Memory B cell (primary cell): ENCODE data around the gene UBAC2.

Experiments used
- ATAC-seq: fragments of 150-1000 bp; cut with Tn5 transposase; 2 replicates; pipeline ENCODE4 v1.10.0; 2021; ENCODE audit warnings: low read depth, mild to moderate bottlenecking, moderate library complexity
- DNase-seq, 2 donors: peaks; one replicate each; pipeline ENCODE4 v3.0.0; 2022; ENCODE audit warnings: low spot score in 2 of 2
- H3K27ac Mint-ChIP-seq: one replicate; pipeline ENCODE4 v1.8.0; 2022; ENCODE audit warnings: mild to moderate bottlenecking, moderate library complexity, mixed read lengths
- H3K27me3 Mint-ChIP-seq: one replicate; pipeline ENCODE4 v1.8.0; 2022; ENCODE audit warnings: mixed read lengths
- H3K36me3 Mint-ChIP-seq: one replicate; pipeline ENCODE4 v1.8.0; 2022; ENCODE audit warnings: mild to moderate bottlenecking, mixed read lengths
- H3K4me1 Mint-ChIP-seq: one replicate; pipeline ENCODE4 v1.8.0; 2022; ENCODE audit warnings: mixed read lengths
- H3K4me3 Mint-ChIP-seq: one replicate; pipeline ENCODE4 v1.8.0; 2022; ENCODE audit warnings: mild to moderate bottlenecking, moderate library complexity, mixed read lengths
- H3K9me3 Mint-ChIP-seq: one replicate; pipeline ENCODE4 v1.8.0; 2022; ENCODE audit warnings: mixed read lengths

The UBAC2 gene

GRCh38 chr13:99214232-99214631 lies 13.6 kb downstream of the UBAC2 start:
- H3K27me3 Mint-ChIP-seq: no peaks in the 10 kb centered on the region
- H3K27ac Mint-ChIP-seq: peak overlapping the region; percentile 10
- no peak for DNase-seq
- H3K36me3 Mint-ChIP-seq: peaks cover 18% of the 10 kb centered on the region
- peaks cover 48% of the 10 kb centered on the region for H3K4me1 Mint-ChIP-seq
- peak overlapping the region; percentile 35 for H3K4me3 Mint-ChIP-seq
- peak; percentile 77 for ATAC-seq
- no peaks in the 10 kb centered on the region for H3K9me3 Mint-ChIP-seq

GRCh38 chr13:99214731-99215130 lies 14.1 kb downstream of the UBAC2 start:
- H3K27me3 Mint-ChIP-seq: no peaks in the 10 kb centered on the region
- H3K4me1 Mint-ChIP-seq: peaks cover 48% of the 10 kb centered on the region
- peaks cover 16% of the 10 kb centered on the region for H3K36me3 Mint-ChIP-seq
- ATAC-seq (no peak), DNase-seq (no peak)
- H3K4me3 Mint-ChIP-seq: peak overlapping the region; percentile 35
- H3K27ac Mint-ChIP-seq: peak overlapping the region; percentile 10
- H3K9me3 Mint-ChIP-seq: no peaks in the 10 kb centered on the region

- ATAC-seq (no peak), DNase-seq (no peak)
- Mint-ChIP-seq H3K9me3 (no peaks in the 10 kb centered on the region), H3K27me3 (no peaks in the 10 kb centered on the region), H3K4me3 (peak overlapping the region; percentile 8), H3K36me3 (peaks cover 16% of the 10 kb centered on the region), H3K4me1 (peaks cover 49% of the 10 kb centered on the region), H3K27ac (no peak overlapping the region)
Measured at GRCh38 chr13:99215184-99215830, 14.7 kb downstream of the UBAC2 start.

GRCh38 chr13:99217461-99218110 lies 16.9 kb downstream of the UBAC2 start:
- no peak overlapping the region for H3K27ac Mint-ChIP-seq
- ATAC-seq: no peak
- DNase-seq: no peak
- H3K4me1 Mint-ChIP-seq: peaks cover 45% of the 10 kb centered on the region
- no peak overlapping the region for H3K4me3 Mint-ChIP-seq
- H3K36me3 Mint-ChIP-seq: peaks cover 16% of the 10 kb centered on the region
- H3K27me3 Mint-ChIP-seq: no peaks in the 10 kb centered on the region
- no peaks in the 10 kb centered on the region for H3K9me3 Mint-ChIP-seq

GRCh38 chr13:99218126-99218525 lies 17.5 kb downstream of the UBAC2 start:
- no peak for DNase-seq
- no peak overlapping the region for H3K4me3 Mint-ChIP-seq
- H3K27me3 Mint-ChIP-seq: no peaks in the 10 kb centered on the region

GRCh38 chr13:99218545-99218944 lies 17.9 kb downstream of the UBAC2 start:
- DNase-seq (no peak), ATAC-seq (no peak)
- H3K4me3 Mint-ChIP-seq: no peak overlapping the region
- no peaks in the 10 kb centered on the region for H3K27me3 Mint-ChIP-seq
- peaks cover 20% of the 10 kb centered on the region for H3K36me3 Mint-ChIP-seq
- peaks cover 2% of the 10 kb centered on the region for H3K9me3 Mint-ChIP-seq
- peaks cover 50% of the 10 kb centered on the region for H3K4me1 Mint-ChIP-seq
- H3K27ac Mint-ChIP-seq: no peak overlapping the region

More at GRCh38 chr13:99218126-99218525, 17.5 kb downstream of the UBAC2 start:
- H3K9me3 Mint-ChIP-seq: peaks cover under 1% of the 10 kb centered on the region
- ATAC-seq: no peak
- H3K36me3 Mint-ChIP-seq: peaks cover 16% of the 10 kb centered on the region
- H3K4me1 Mint-ChIP-seq: peaks cover 46% of the 10 kb centered on the region
- no peak overlapping the region for H3K27ac Mint-ChIP-seq

GRCh38 chr13:99218969-99219368 lies 18.3 kb downstream of the UBAC2 start:
- Mint-ChIP-seq H3K27me3 (no peaks in the 10 kb centered on the region), H3K4me3 (no peak overlapping the region), H3K4me1 (peaks cover 54% of the 10 kb centered on the region), H3K27ac (no peak overlapping the region), H3K36me3 (peaks cover 19% of the 10 kb centered on the region), H3K9me3 (peaks cover 2% of the 10 kb centered on the region)
- ATAC-seq: peak; percentile 59
- no peak for DNase-seq

GRCh38 chr13:99220199-99220935 lies 19.7 kb downstream of the UBAC2 start:
- H3K4me3 Mint-ChIP-seq: no peak overlapping the region
- H3K27me3 Mint-ChIP-seq: no peaks in the 10 kb centered on the region
- H3K9me3 Mint-ChIP-seq: peaks cover 2% of the 10 kb centered on the region
- ATAC-seq: peak; percentile 42
- H3K27ac Mint-ChIP-seq: no peak overlapping the region
- peaks cover 48% of the 10 kb centered on the region for H3K4me1 Mint-ChIP-seq
- DNase-seq: no peak
- peaks cover 14% of the 10 kb centered on the region for H3K36me3 Mint-ChIP-seq

GRCh38 chr13:99221567-99222239 lies 21.0 kb downstream of the UBAC2 start:
- H3K27ac Mint-ChIP-seq: peak overlapping the region; percentile 7
- DNase-seq (no peak), ATAC-seq (no peak)

GRCh38 chr13:99223587-99223986 lies 22.9 kb downstream of the UBAC2 start:
- DNase-seq: no peak
- Mint-ChIP-seq H3K4me3 (no peak overlapping the region), H3K4me1 (peaks cover 50% of the 10 kb centered on the region), H3K9me3 (peaks cover 2% of the 10 kb centered on the region), H3K27ac (no peak overlapping the region), H3K36me3 (peaks cover 15% of the 10 kb centered on the region), H3K27me3 (no peaks in the 10 kb centered on the region)
- no peak for ATAC-seq

More at GRCh38 chr13:99221567-99222239, 21.0 kb downstream of the UBAC2 start:
- Mint-ChIP-seq H3K36me3 (peaks cover 19% of the 10 kb centered on the region), H3K4me1 (peaks cover 57% of the 10 kb centered on the region), H3K4me3 (no peak overlapping the region), H3K9me3 (peaks cover 2% of the 10 kb centered on the region), H3K27me3 (no peaks in the 10 kb centered on the region)

- H3K4me3 Mint-ChIP-seq: no peak overlapping the region
- ATAC-seq: no peak
- H3K9me3 Mint-ChIP-seq: peaks cover 2% of the 10 kb centered on the region
- peaks cover 15% of the 10 kb centered on the region for H3K36me3 Mint-ChIP-seq
- DNase-seq: no peak
- peaks cover 52% of the 10 kb centered on the region for H3K4me1 Mint-ChIP-seq
- no peaks in the 10 kb centered on the region for H3K27me3 Mint-ChIP-seq
- no peak overlapping the region for H3K27ac Mint-ChIP-seq
Measured at GRCh38 chr13:99224021-99224420, 23.4 kb downstream of the UBAC2 start.

- H3K4me1 Mint-ChIP-seq: peaks cover 56% of the 10 kb centered on the region
- no peak overlapping the region for H3K4me3 Mint-ChIP-seq
- no peak for ATAC-seq
- peaks cover 15% of the 10 kb centered on the region for H3K36me3 Mint-ChIP-seq
- no peak for DNase-seq
- no peak overlapping the region for H3K27ac Mint-ChIP-seq
- H3K9me3 Mint-ChIP-seq: peaks cover 2% of the 10 kb centered on the region
- H3K27me3 Mint-ChIP-seq: no peaks in the 10 kb centered on the region
Measured at GRCh38 chr13:99225078-99225477, 24.4 kb downstream of the UBAC2 start.

- H3K27ac Mint-ChIP-seq: no peak overlapping the region
- H3K4me3 Mint-ChIP-seq: no peak overlapping the region
- DNase-seq (no peak), ATAC-seq (no peak)
- H3K9me3 Mint-ChIP-seq: peaks cover 2% of the 10 kb centered on the region
- H3K4me1 Mint-ChIP-seq: peaks cover 57% of the 10 kb centered on the region
- peaks cover 15% of the 10 kb centered on the region for H3K36me3 Mint-ChIP-seq
- no peaks in the 10 kb centered on the region for H3K27me3 Mint-ChIP-seq
Measured at GRCh38 chr13:99226513-99226912, 25.9 kb downstream of the UBAC2 start.
